Measurements from ENCODE around the gene CCM2.
"Not testable (repeated sequence)": the region's sequence is repeated elsewhere in the genome, so short reads cannot be mapped to it uniquely, and the experiment has no call there.

Gene CCM2

DNA sequence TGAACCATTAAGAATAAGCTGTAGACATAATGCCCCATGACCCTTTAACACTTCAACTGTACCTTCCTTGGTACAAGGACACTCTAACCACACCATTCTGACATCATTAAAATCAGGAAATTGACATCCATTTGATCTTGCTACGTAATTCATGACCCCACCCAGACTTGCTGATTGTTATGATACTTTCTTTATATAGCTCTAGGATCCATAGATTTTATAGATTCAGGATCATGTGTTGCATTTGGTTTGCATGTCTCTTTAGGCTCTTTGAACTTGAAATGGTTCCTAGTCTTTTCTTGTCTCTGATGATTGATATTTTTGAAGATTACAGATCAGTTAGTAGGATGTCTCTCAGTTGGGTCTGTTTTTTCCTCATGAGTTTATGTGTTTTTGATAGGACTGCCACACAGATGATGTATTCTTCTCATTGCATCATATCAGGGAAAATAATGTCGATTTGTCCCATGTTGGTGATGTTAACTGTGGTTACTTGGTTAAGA lies 13.5 kb downstream of the CCM2 start:
- no peak for TF ChIP-seq CTCF (IDR thresholded peaks at IDR 0.05; ENCODE audit: low read depth, low read length)
- DNase-seq (ENCODE audit: extremely low read depth, low read depth) = no peak

DNA sequence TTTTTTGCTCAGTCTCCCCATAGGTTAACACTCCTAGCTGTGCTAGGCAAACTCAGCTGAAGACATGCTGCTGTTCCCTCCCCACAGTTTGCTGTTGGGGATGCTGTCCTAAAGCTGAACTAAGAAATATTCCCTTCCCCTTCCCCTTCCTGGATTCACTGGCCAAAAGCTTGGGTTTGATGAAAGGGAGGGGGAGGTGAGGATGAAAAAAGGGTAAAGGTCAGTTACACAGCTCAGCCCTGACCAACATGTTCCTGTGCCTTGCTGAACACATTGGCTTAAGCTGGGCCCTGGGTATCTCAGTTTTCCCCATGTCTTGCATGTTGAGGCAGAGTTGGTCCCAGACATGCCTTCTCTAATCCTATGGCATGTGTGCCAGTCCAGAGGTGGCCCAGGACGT lies 15.3 kb downstream of the CCM2 start:
- DNase-seq (ENCODE audit: extremely low read depth, low read depth) = no peak
- TF ChIP-seq CTCF (IDR thresholded peaks at IDR 0.05; ENCODE audit: low read depth, low read length) = no peak

DNA sequence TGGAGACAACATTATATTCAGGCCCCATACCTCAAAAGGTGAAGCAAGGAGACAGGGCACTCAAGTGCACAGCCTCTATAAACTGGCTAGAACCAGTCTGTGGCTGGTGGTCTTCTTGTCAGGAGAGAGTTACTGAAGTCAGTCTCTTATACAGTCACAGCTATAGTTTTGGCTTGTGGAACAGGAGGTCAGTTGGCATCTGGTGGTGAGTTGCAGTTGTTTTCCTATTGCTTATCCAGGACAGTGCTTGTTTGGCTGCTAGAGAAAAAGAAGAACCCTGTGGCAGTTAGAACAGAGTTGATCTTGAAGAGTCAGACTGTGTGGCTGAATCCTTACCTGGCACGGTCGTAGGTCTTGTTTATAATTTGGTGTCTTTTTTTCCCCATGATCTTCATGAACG lies 17.3 kb downstream of the CCM2 start:
- no peak for DNase-seq (ENCODE audit: extremely low read depth, low read depth)
- no peak for TF ChIP-seq CTCF (IDR thresholded peaks at IDR 0.05; ENCODE audit: low read depth, low read length)

DNA sequence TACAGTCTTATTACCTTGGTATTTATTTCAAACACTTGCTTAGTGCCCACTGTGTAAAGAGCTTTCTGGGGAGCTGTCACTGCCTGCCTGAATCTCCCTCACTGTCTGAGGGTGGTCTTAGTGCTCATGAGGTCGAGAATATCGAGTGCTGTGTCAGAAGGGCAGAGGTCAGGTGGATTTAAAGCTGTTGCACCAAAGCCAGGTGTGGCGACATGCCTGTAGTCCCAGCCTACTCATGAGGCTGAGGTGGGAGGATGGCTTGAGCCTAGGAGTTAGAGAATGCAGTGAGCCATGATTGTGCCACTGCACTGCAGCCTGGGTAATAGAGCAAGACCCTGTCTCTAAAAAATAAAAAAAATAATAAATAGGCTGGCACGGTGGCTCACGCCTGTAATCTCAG lies 20.9 kb downstream of the CCM2 start:
- TF ChIP-seq CTCF (IDR thresholded peaks at IDR 0.05; ENCODE audit: low read depth, low read length) = no peak
- DNase-seq (ENCODE audit: extremely low read depth, low read depth) = no peak

- DNase-seq (ENCODE audit: extremely low read depth, low read depth) = no peak
These were observed 21.7 kb downstream of the CCM2 start for GRCh38 chr7:45021604-45022296.

DNA sequence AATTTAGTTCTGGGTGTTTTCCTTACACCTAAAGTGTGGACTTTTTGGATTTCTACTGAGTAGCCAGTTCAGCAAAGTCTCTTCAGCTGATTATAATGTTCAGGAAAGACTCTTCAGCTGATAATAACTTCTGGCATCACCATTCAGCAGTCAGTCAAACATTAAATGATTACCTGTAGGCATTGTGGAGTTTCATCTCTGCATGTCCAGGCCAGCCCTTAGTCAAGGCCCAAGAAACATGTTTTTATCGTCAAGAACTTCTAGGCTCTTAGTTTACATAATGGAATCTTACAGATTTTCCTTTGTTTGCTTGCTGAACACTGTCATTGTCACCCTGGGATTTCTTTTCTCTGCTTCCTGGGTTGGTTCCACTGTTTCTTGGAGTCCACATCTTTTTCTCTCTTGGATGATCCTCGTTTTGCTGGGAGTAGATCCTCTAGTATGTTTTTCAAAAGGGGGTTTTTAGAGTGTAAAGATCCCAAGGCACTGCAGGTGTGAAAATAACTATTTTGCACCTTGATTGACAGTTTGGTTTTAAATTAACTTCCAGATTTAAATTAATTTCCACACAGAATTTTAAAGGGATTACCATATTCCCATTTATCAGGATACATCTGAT lies 24.2 kb downstream of the CCM2 start:
- TF ChIP-seq CTCF (IDR thresholded peaks at IDR 0.05; ENCODE audit: low read depth, low read length) = no peak
- no peak for DNase-seq (ENCODE audit: extremely low read depth, low read depth)

More at GRCh38 chr7:45021604-45022296, 21.7 kb downstream of the CCM2 start:
- no peak for TF ChIP-seq CTCF (IDR thresholded peaks at IDR 0.05; ENCODE audit: low read depth, low read length)

DNA sequence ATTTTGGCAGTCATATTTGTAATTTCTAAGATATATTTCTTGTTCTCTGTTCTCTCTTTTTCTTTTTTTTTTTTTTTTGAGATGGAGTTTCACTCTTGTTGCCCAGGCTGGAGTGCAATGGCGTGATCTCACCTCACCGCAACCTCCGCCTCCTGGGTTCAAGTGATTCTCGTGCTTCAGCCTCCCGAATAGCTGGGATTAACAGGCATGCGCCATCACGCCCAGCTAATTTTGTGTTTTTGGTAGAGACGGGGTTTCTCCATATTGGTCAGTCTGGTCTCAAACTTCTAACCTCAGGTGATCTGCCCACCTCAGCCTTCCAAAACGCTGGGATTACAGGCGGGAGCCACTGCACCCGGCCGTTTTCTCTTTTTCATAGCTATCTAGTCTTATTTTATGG lies 25.5 kb downstream of the CCM2 start:
- DNase-seq (ENCODE audit: extremely low read depth, low read depth) = not testable (repeated sequence)

Measured in AG09319 (cell line).